ENCODE results near the gene CCDC13. TPM values are rescaled to one million over a fixed set of nuclear protein-coding genes. Genes with fewer than 3 reads are reported as not detected.

Gene CCDC13
- total RNA-seq, 4 donors from 2014 or later: 1.2 to 5.3 (median 3.9) TPM

- 92% methylated on average over 4 of the region's 4 CpGs for WGBS
- H3K27ac ChIP-seq (replicated peaks in 1 of 4): no peak overlapping the region
- no peaks in the 10 kb centered on the region for H3K27me3 ChIP-seq
- no peak overlapping the region for H3K4me3 ChIP-seq
- H3K9me3 ChIP-seq: no peaks in the 10 kb centered on the region
- no peaks in the 10 kb centered on the region for H3K36me3 ChIP-seq
- H3K4me1 ChIP-seq: peaks cover 28 to 34% (median 34%) of the 10 kb centered on the region in 4 donors
- TF ChIP-seq POLR2AphosphoS5 (IDR thresholded peaks at IDR 0.05) (no peak), POLR2A (IDR thresholded peaks at IDR 0.05; ENCODE audit: low read depth) (no peak), CTCF (IDR thresholded peaks at IDR 0.05) (no peak), EP300 (IDR thresholded peaks at IDR 0.05) (no peak)
- intact Hi-C loops (cut with DNase I): loop anchor here (5.0 kb wide), 1 partner anchor 90 kb away; the partner anchor contains the start of gene ZBTB47
- no peak for DNase-seq (ENCODE audit: extremely low spot score)
Observed at GRCh38 chr3:42742259-42742658, 30.8 kb downstream of the CCDC13 start.

- no peak for TF ChIP-seq CTCF (IDR thresholded peaks at IDR 0.05)
- Histone ChIP-seq H3K27me3 (no peaks in the 10 kb centered on the region), H3K4me1 (peaks cover 24 to 30% (median 29%) of the 10 kb centered on the region in 4 donors), H3K36me3 (no peaks in the 10 kb centered on the region), H3K4me3 (no peak overlapping the region), H3K9me3 (no peaks in the 10 kb centered on the region), H3K27ac (replicated peaks in 1 of 4) (no peak overlapping the region)
- intact Hi-C loops (cut with DNase I): loop anchor here (5.0 kb wide), 1 partner anchor 89 kb away; the partner anchor contains the start of gene ZBTB47
- WGBS: 78% methylated on average over 3 of the region's 3 CpGs
- DNase-seq (ENCODE audit: extremely low spot score): no peak
Observed at GRCh38 chr3:42741796-42742195, 31.3 kb downstream of the CCDC13 start.

GRCh38 chr3:42739401-42740158 lies 33.5 kb downstream of the CCDC13 start:
- Histone ChIP-seq H3K27ac (replicated peaks in 1 of 4) (no peak overlapping the region), H3K36me3 (no peaks in the 10 kb centered on the region), H3K9me3 (no peaks in the 10 kb centered on the region), H3K4me1 (peaks cover 7 to 8% (median 7%) of the 10 kb centered on the region in 4 donors), H3K4me3 (no peak overlapping the region), H3K27me3 (no peaks in the 10 kb centered on the region)
- TF ChIP-seq EP300 (IDR thresholded peaks at IDR 0.05) (no peak), POLR2AphosphoS5 (IDR thresholded peaks at IDR 0.05) (no peak), CTCF (IDR thresholded peaks at IDR 0.05) (no peak), POLR2A (IDR thresholded peaks at IDR 0.05; ENCODE audit: low read depth) (no peak)
- DNase-seq (ENCODE audit: extremely low spot score): no peak
- intact Hi-C loops (cut with DNase I): loop anchor here (5.0 kb wide), 1 partner anchor 87 kb away; the partner anchor contains the start of gene ZBTB47
- WGBS: 85% methylated on average over 9 of the region's 12 CpGs

GRCh38 chr3:42736531-42736930 lies 36.5 kb downstream of the CCDC13 start:
- no peaks in the 10 kb centered on the region for H3K27me3 ChIP-seq
- H3K4me1 ChIP-seq: peaks cover 0 to 7% (median 0%) of the 10 kb centered on the region in 4 donors
- no peak overlapping the region for H3K4me3 ChIP-seq
- 92% methylated on average over 4 of the region's 6 CpGs for WGBS
- no peak overlapping the region for H3K27ac ChIP-seq (replicated peaks in 1 of 4)
- no peak for TF ChIP-seq POLR2A (IDR thresholded peaks at IDR 0.05; ENCODE audit: low read depth)
- no peak for TF ChIP-seq CTCF (IDR thresholded peaks at IDR 0.05)
- no peak for TF ChIP-seq POLR2AphosphoS5 (IDR thresholded peaks at IDR 0.05)
- TF ChIP-seq EP300 (IDR thresholded peaks at IDR 0.05): no peak
- no peak for DNase-seq (ENCODE audit: extremely low spot score)
- intact Hi-C loops (cut with DNase I): no loop called here
- H3K36me3 ChIP-seq: no peaks in the 10 kb centered on the region
- no peaks in the 10 kb centered on the region for H3K9me3 ChIP-seq
